AG20443 (cell line): ENCODE results near the gene ADGRG7.
"Not testable (repeated sequence)": the region's sequence is repeated elsewhere in the genome, so short reads cannot be mapped to it uniquely, and the experiment has no call there.

ENCODE experiments used
- DNase-seq: peaks from one replicate; pipeline ENCODE4 v3.0.0; 2012; ENCODE audit warnings: low spot score, mixed read lengths

The ADGRG7 gene, protein sequence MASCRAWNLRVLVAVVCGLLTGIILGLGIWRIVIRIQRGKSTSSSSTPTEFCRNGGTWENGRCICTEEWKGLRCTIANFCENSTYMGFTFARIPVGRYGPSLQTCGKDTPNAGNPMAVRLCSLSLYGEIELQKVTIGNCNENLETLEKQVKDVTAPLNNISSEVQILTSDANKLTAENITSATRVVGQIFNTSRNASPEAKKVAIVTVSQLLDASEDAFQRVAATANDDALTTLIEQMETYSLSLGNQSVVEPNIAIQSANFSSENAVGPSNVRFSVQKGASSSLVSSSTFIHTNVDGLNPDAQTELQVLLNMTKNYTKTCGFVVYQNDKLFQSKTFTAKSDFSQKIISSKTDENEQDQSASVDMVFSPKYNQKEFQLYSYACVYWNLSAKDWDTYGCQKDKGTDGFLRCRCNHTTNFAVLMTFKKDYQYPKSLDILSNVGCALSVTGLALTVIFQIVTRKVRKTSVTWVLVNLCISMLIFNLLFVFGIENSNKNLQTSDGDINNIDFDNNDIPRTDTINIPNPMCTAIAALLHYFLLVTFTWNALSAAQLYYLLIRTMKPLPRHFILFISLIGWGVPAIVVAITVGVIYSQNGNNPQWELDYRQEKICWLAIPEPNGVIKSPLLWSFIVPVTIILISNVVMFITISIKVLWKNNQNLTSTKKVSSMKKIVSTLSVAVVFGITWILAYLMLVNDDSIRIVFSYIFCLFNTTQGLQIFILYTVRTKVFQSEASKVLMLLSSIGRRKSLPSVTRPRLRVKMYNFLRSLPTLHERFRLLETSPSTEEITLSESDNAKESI

GRCh38 chr3:100609305-100609704 is at the start of gene ADGRG7:
Gene ADGRG7 (plus strand): TSS chr3:100609601. CDS start chr3:100609857, 256 bp downstream.
- DNase-seq: no peak

- DNase-seq: no peak
Measured at GRCh38 chr3:100560426-100560825, 49.0 kb upstream of the ADGRG7 start.

- peak; percentile 60 for DNase-seq
Measured at GRCh38 chr3:100561459-100562158, 47.8 kb upstream of the ADGRG7 start.

- no peak for DNase-seq
Measured at GRCh38 chr3:100562224-100562857, 47.1 kb upstream of the ADGRG7 start.

GRCh38 chr3:100563228-100563627 is 46.2 kb upstream of the ADGRG7 start:
- no peak for DNase-seq

- DNase-seq: no peak
Measured at GRCh38 chr3:100563652-100564211, 45.7 kb upstream of the ADGRG7 start.

DNA sequence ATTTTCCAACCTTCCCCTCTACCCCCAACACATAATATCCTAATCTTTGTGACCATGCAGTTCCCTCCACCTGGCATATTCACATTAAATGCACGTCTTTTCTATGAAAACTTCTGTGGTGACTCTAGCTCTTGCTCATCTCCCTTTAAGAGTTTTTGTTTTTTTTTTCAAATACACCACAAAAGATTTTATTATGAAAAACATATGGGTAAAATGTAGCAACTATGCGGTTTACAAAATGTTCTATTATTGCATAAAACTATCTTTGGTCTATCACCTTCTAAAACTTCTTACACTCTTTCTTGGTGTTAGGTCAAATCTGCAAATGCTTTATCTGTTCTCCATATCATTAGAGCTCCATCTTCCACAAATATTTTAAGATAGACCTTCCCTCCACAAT is 38.6 kb upstream of the ADGRG7 start:
- DNase-seq: peak; percentile 12

DNA sequence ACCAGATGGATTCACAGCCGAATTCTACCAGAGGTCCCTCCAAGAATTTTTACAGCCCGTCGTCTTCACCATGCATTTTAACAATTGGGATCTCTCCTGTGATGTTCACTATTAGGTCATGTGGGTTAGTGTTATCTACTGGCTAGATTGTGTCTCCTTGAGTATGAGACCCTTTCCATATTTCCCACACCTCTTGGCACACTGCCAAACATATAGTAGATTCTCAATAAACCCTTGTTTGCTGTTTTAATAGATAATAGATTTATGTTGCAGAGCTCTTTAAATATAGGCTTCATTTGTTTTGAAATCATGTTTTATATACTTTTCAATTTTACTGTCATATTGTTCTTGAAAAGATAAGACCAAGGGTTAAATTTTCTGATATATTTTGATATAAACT is 34.9 kb upstream of the ADGRG7 start:
- no peak for DNase-seq

DNA sequence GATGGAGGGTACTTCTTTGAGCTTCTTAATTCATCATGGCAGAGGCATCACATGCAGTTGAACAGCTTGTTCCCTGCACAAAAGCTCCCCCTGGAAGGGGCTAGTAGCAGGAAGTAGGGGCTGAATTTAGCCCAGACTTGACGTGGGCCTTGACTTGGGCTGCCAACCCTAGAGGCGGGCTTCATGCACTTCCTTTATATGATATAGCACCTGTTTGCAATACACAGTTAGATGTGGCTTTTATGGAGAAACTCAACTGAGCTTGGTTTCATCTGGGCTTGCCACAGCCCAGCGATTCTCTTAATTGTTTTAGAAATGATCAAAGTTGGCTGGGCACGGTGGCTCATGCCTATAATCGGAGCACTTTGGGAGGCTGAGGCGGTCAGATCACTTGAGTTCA is 33.7 kb upstream of the ADGRG7 start:
- no peak for DNase-seq

DNA sequence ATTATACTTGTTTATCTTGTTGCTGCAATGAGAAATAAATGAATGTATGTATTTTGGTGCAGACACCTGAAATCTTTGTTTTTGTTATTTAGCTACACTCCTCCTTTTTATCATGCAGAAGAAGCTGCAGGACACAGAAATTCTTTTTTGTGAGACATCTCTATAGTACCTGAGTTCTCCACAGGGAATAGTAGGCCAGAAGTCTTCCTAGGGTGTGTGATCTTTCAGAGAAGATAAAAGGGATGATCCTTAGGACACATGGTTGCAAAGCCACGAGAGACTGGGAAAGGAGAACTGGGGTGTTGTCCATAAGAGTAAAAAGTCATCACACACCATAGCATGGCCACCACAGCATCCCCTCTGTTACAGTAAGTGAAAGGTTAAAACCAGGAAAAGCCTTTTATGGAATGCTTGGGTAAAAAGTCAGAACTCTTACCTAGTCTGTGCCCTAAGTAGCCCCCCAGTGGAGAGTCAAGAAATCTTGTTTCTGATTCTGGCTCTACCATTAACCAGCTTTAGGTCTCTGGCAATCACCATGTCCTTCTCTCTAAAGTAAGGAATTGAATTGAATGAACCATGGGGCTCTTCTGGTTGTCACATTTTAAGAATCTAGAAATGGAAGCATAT is 31.9 kb upstream of the ADGRG7 start:
- DNase-seq: no peak

DNA sequence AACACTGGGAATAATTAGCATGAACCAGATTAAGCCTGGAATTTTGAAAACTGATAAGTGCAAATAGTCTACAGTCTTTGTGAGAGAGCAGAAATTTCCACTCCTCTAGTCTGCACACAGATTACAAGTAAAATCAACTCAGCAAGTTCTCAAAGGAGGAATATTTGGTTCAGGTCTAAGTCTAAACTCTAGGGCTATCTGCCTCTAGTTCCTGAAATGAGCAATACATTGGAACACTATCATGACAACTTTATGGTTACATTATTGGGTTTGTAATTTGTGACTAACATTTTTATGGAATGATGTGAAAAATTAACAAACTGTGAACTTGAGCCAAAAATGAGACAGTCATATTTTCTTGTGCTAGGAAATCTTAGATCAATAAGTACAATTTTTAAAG is 30.8 kb upstream of the ADGRG7 start:
- DNase-seq: no peak

DNA sequence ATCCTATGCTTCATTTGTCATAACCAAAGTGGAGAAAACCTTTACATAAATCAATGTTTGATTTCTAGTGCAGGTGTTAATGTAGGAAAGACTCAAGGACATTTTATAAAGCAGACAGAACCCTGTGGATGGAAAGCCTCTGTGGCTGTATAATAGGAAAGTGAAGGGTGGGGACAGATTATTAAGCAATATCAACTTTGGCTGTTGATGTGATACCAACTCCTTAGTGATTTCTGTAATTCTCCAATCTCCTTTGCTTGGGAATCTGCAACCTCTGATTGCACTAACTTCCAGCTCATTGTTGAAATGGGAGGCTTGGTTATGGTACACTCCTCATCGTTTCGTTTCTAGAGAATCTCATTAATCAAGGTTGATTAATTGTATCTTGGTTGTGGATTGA is 29.3 kb upstream of the ADGRG7 start:
- no peak for DNase-seq

DNA sequence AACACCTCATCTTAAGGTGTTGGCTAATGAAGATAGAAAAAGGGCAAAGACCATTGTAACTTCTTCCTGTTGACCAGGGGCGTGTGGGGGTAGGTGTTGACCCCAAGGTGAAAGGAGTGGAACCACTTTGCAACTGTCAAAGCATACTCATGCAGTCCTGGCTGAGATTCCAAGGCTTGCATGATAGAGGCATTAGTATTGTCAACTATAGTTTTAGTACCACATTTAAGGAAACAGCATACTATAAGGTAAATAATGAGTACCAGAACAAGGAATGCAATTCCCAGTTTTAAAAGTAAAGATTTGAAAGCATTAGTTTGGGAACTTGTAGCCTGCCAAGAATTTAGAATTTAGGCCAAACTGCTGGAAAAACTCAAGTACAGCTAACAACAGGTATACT is 27.8 kb upstream of the ADGRG7 start:
- no peak for DNase-seq

DNA sequence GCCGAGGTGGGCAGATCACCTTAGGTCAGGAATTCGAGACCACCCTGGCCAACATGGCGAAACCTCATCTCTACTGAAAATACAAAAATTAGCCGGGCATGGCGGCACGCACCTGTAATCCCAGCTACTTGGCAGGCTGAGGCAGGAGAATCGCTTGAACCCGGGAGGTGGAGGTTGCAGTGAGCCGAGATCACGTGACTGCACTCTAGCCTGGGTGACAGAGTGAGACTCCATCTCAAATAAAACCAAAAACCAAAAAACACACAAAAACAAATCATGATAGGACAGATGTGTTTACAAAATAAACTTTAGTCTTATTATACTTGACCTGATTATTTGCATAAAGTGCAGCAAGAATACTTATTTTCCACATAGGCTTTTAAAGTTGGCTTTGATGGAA is 27.2 kb upstream of the ADGRG7 start:
- DNase-seq: not testable (repeated sequence)

DNA sequence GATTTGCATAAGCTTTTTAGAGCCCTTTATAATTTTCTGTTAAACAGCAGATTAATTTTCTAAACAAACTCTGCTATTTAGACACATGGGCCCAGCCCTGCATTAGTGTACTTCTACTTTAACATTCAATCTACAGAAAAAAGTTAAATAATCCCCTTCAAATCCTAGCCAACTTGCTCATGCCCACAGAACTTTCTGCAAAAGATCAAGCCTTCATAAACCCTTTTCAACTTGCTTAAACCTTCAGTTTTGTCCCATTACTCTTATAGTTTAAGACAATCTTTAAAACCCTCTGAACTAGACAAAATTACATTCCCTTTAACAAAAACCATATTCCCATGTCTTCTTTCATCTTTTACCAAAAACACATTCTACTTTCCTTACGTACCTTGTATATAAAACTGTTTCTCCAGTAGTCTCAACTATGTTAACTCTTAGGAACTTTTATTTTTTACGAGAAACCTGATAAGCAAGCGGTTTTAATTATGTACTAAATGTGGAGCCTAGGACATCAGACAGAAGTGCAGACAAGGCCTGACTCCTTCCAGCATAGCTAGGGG is 25.2 kb upstream of the ADGRG7 start:
- no peak for DNase-seq

- DNase-seq: no peak
Measured at GRCh38 chr3:100586832-100587231, 22.6 kb upstream of the ADGRG7 start.

- DNase-seq: no peak
Measured at GRCh38 chr3:100588251-100588650, 21.1 kb upstream of the ADGRG7 start.

- peak; percentile 79 for DNase-seq
Measured at GRCh38 chr3:100590114-100590839, 19.1 kb upstream of the ADGRG7 start.

DNA sequence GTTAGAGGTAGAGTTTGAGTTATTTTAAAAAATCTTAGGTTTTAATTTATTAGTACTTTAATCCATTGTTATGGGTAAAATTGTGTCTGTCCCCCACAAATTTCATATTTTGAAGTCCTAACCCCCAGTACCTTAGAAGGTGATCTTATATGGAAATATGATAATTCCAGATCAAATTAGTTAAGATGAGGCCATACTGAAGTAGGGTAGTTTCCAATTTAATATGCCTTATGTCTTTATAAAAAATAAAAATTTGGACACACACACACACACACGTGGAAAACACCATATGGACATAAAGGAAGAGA is 18.6 kb upstream of the ADGRG7 start:
- no peak for DNase-seq

DNA sequence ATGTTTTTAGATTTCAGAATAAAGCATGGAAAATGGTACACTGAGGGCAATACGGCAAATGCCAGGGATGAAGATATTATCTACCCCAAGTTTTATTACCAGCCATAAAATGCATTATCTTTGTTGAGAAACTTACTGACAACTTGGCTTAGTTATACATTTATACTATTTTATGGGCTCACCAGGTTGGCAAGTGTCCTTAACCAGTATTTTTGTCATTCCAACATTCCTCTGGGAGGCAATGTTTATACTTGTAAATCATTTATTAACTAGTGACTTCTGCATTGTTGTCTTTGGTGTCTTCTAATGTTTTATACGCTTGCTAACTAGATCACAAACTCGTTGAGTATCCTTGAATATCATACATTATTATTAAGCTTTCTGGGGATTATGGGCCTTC is 18.0 kb upstream of the ADGRG7 start:
- no peak for DNase-seq
